ENCODE results near the gene CYS1.

The CYS1 gene

GRCh38 chr2:10071176-10071575 is 9.0 kb downstream of the CYS1 start:
- DNase-seq: no peak

GRCh38 chr2:10067881-10068280 is 12.3 kb downstream of the CYS1 start:
- DNase-seq: no peak

GRCh38 chr2:10067330-10067729 is 12.9 kb downstream of the CYS1 start:
- DNase-seq: no peak

GRCh38 chr2:10065773-10066055 is 14.5 kb downstream of the CYS1 start:
- no peak for DNase-seq

- no peak for DNase-seq
These were observed 15.1 kb downstream of the CYS1 start for GRCh38 chr2:10064932-10065772.

- no peak for DNase-seq
These were observed 16.6 kb downstream of the CYS1 start for GRCh38 chr2:10063566-10063965.

- no peak for DNase-seq
These were observed 17.3 kb downstream of the CYS1 start for GRCh38 chr2:10062931-10063365.

- DNase-seq: no peak
These were observed 18.8 kb downstream of the CYS1 start for GRCh38 chr2:10061221-10061925.

GRCh38 chr2:10059552-10060335 is 20.5 kb downstream of the CYS1 start:
- DNase-seq: no peak

- no peak for DNase-seq
These were observed 21.2 kb downstream of the CYS1 start for GRCh38 chr2:10059016-10059351.

- no peak for DNase-seq
These were observed 21.8 kb downstream of the CYS1 start for GRCh38 chr2:10058251-10059015.

- no peak for DNase-seq
These were observed 22.7 kb downstream of the CYS1 start for GRCh38 chr2:10057231-10058107.

- DNase-seq: no peak
These were observed 23.8 kb downstream of the CYS1 start for GRCh38 chr2:10056439-10056838.

- DNase-seq: no peak
These were observed 25.2 kb downstream of the CYS1 start for GRCh38 chr2:10054976-10055375.

- DNase-seq: no peak
These were observed 25.8 kb downstream of the CYS1 start for GRCh38 chr2:10054424-10054823.

GRCh38 chr2:10053351-10053750 is 26.9 kb downstream of the CYS1 start:
- no peak for DNase-seq

GRCh38 chr2:10052216-10052615 is 28.0 kb downstream of the CYS1 start:
- no peak for DNase-seq

- no peak for DNase-seq
These were observed 31.6 kb downstream of the CYS1 start for GRCh38 chr2:10048501-10049171.

- no peak for DNase-seq
These were observed 32.4 kb downstream of the CYS1 start for GRCh38 chr2:10047616-10048500.

GRCh38 chr2:10046931-10047330 is 33.3 kb downstream of the CYS1 start:
- no peak for DNase-seq

All from NCI-H1436 treated with DMSO at 0.1 percent for 48 hours (cell line).